Measurements from ENCODE around the gene CARD18. TPM values are rescaled to one million over a fixed set of nuclear protein-coding genes. Genes with fewer than 3 reads are reported as not detected.
"Not testable (repeated sequence)": the region's sequence is repeated elsewhere in the genome, so short reads cannot be mapped to it uniquely, and the experiment has no call there.

CARD18 gene
- total RNA-seq, 1 donor from 2014 or later = not detected

DNA sequence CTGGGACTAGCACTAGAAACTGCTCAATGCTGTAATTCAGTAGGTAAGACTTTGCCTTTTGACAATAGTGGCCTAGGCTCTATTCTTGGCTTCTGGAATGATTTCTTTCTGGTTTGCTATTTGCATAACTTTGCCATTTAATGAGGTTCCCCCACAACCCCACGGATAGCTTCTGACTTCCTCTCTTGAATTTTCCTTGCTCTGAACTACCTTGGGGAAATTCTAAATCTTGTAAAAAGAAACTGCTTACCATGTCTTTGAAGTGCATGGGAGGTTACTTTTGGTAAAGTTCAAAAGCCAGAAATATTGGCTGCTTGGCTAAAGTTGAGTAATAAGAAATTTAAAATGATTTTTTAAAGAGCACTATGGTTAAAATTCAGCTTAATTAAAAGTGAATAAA, 35.3 kb downstream of the CARD18 start:
- no peak overlapping the region for H3K9ac ChIP-seq
- Mint-ChIP-seq H3K4me3 (no peak overlapping the region), H3K4me1 (no peaks in the 10 kb centered on the region), H3K36me3 (no peaks in the 10 kb centered on the region), H3K27ac (no peak overlapping the region), H3K27me3 (ENCODE audit: insufficient read depth, low read depth) (peaks cover 2% of the 10 kb centered on the region), H3K9me3 (no peaks in the 10 kb centered on the region)
- no peaks in the 10 kb centered on the region for H3K4me1 ChIP-seq
- no peaks in the 10 kb centered on the region for H3K36me3 ChIP-seq
- no peaks in the 10 kb centered on the region for H3K9me3 ChIP-seq (ENCODE audit: low read depth)
- H2AFZ ChIP-seq (replicated peaks) = no peak overlapping the region
- DNase-seq (ENCODE audit: low spot score) = no peak
- no peaks in the 10 kb centered on the region for H3K27me3 ChIP-seq
- H3K27ac ChIP-seq = no peak overlapping the region
- no peak overlapping the region for H3K4me2 ChIP-seq
- H4K20me1 ChIP-seq (ENCODE audit: low read depth) = no peaks in the 10 kb centered on the region
- no peaks in the 10 kb centered on the region for H3F3A ChIP-seq (ENCODE audit: low read depth)
- TF ChIP-seq, protein P1, sequence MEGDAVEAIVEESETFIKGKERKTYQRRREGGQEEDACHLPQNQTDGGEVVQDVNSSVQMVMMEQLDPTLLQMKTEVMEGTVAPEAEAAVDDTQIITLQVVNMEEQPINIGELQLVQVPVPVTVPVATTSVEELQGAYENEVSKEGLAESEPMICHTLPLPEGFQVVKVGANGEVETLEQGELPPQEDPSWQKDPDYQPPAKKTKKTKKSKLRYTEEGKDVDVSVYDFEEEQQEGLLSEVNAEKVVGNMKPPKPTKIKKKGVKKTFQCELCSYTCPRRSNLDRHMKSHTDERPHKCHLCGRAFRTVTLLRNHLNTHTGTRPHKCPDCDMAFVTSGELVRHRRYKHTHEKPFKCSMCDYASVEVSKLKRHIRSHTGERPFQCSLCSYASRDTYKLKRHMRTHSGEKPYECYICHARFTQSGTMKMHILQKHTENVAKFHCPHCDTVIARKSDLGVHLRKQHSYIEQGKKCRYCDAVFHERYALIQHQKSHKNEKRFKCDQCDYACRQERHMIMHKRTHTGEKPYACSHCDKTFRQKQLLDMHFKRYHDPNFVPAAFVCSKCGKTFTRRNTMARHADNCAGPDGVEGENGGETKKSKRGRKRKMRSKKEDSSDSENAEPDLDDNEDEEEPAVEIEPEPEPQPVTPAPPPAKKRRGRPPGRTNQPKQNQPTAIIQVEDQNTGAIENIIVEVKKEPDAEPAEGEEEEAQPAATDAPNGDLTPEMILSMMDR (IDR thresholded peaks at IDR 0.05) = no peak
- TF ChIP-seq EZH2phosphoT487 (IDR thresholded peaks at IDR 0.05) (no peak), EZH2 (IDR thresholded peaks at IDR 0.05) (no peak)
- H3K79me2 ChIP-seq (ENCODE audit: low read depth) = no peaks in the 10 kb centered on the region
- no peak overlapping the region for H3K4me3 ChIP-seq

- H3K9me3 Mint-ChIP-seq = no peaks in the 10 kb centered on the region
- TF ChIP-seq EZH2phosphoT487 (IDR thresholded peaks at IDR 0.05) = no peak
- TF ChIP-seq, protein P1 (IDR thresholded peaks at IDR 0.05) = no peak
- TF ChIP-seq EZH2 (IDR thresholded peaks at IDR 0.05) = no peak
- no peaks in the 10 kb centered on the region for H3F3A ChIP-seq (ENCODE audit: low read depth)
Measured at GRCh38 chr11:105103336-105103735, 36.2 kb downstream of the CARD18 start.

DNA sequence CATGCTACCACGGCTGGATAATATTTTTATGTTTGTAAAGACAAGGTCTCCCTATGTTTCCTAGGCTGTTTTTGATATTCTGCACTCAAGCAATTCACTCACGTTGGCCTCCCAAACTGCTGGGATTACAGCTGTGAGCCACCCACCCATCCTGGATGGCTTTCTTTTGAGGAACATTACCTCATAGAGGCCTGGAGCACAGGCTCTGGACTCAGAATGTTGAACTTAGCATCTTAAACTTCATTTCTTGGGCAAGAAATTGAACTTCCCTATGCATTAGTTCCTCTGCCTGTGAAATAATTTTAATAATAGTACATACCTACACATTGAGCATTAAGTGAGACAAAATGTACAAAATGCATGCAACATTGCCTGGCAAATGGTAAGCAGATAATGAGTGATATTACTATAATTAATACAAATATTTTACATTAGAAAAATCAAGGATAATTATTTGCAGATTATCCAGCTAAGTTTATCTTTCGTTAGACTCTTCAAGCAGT, 37.4 kb downstream of the CARD18 start:
- not testable (repeated sequence) for H3K36me3 Mint-ChIP-seq; H3F3A ChIP-seq (ENCODE audit: low read depth); H3K9me3 ChIP-seq (ENCODE audit: low read depth); H3K27ac ChIP-seq; H2AFZ ChIP-seq (replicated peaks); H3K4me1 ChIP-seq; H4K20me1 ChIP-seq (ENCODE audit: low read depth); H3K4me3 ChIP-seq; H3K4me2 ChIP-seq; DNase-seq (ENCODE audit: low spot score); H3K27me3 ChIP-seq; H3K9me3 Mint-ChIP-seq; H3K9ac ChIP-seq; H3K27me3 Mint-ChIP-seq (ENCODE audit: insufficient read depth, low read depth); H3K4me1 Mint-ChIP-seq; H3K27ac Mint-ChIP-seq; H3K79me2 ChIP-seq (ENCODE audit: low read depth); H3K4me3 Mint-ChIP-seq; H3K36me3 ChIP-seq

More at GRCh38 chr11:105103336-105103735, 36.2 kb downstream of the CARD18 start:
- Histone ChIP-seq H3K4me2 (no peak overlapping the region), H3K27me3 (no peaks in the 10 kb centered on the region), H4K20me1 (ENCODE audit: low read depth) (no peaks in the 10 kb centered on the region), H3K4me1 (no peaks in the 10 kb centered on the region), H3K79me2 (ENCODE audit: low read depth) (no peaks in the 10 kb centered on the region), H2AFZ (replicated peaks) (no peak overlapping the region), H3K27ac (no peak overlapping the region), H3K4me3 (no peak overlapping the region), H3K9ac (no peak overlapping the region), H3K9me3 (ENCODE audit: low read depth) (no peaks in the 10 kb centered on the region), H3K36me3 (no peaks in the 10 kb centered on the region)
- no peak overlapping the region for H3K4me3 Mint-ChIP-seq
- peaks cover 2% of the 10 kb centered on the region for H3K27me3 Mint-ChIP-seq (ENCODE audit: insufficient read depth, low read depth)
- no peak for DNase-seq (ENCODE audit: low spot score)
- no peaks in the 10 kb centered on the region for H3K36me3 Mint-ChIP-seq
- no peaks in the 10 kb centered on the region for H3K4me1 Mint-ChIP-seq
- no peak overlapping the region for H3K27ac Mint-ChIP-seq

DNA sequence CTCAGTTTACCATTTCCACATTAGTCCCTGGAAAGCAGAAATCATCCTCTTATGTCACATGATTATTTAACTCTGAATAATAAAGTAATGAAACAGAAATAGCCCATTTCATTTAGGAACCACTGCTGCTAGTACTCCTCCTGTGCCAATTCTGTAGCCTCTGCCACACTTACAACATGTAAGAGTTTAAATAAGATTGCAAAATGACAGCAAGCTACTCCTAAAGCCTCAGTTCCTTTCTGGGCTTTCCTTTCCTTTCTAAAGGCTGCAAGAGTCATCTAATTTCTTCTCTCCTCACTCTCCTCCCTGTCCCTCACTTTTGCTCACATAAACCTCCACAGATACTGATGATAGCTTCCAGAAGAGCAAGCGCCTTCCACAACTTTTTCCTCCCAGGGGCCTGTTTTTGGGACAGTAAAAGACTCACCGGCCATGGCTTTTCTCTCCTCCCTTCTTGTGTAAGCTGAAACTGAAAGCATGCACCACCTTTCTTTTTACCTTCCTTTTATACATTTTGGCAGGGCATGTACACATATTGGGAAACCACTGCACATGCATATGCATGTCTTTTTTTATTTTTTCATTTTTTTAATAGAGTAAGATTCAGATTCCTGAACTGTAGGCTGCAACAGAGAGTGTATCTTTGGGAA, 38.5 kb downstream of the CARD18 start:
- TF ChIP-seq EZH2phosphoT487 (IDR thresholded peaks at IDR 0.05) = no peak
- TF ChIP-seq, protein P1 (IDR thresholded peaks at IDR 0.05) = no peak
- no peak for TF ChIP-seq EZH2 (IDR thresholded peaks at IDR 0.05)
- Mint-ChIP-seq H3K27ac (no peak overlapping the region), H3K4me1 (no peaks in the 10 kb centered on the region), H3K36me3 (no peaks in the 10 kb centered on the region), H3K27me3 (ENCODE audit: insufficient read depth, low read depth) (peaks cover 2% of the 10 kb centered on the region), H3K4me3 (no peak overlapping the region), H3K9me3 (no peaks in the 10 kb centered on the region)
- H3K27me3 ChIP-seq = no peaks in the 10 kb centered on the region
- no peaks in the 10 kb centered on the region for H4K20me1 ChIP-seq (ENCODE audit: low read depth)
- H3K9me3 ChIP-seq (ENCODE audit: low read depth) = no peaks in the 10 kb centered on the region
- no peaks in the 10 kb centered on the region for H3K79me2 ChIP-seq (ENCODE audit: low read depth)
- no peak overlapping the region for H3K4me2 ChIP-seq
- H3K4me3 ChIP-seq = no peak overlapping the region
- H2AFZ ChIP-seq (replicated peaks) = no peak overlapping the region
- H3F3A ChIP-seq (ENCODE audit: low read depth) = no peaks in the 10 kb centered on the region
- DNase-seq (ENCODE audit: low spot score) = no peak
- peaks cover 2% of the 10 kb centered on the region for H3K36me3 ChIP-seq
- no peak overlapping the region for H3K27ac ChIP-seq
- no peaks in the 10 kb centered on the region for H3K4me1 ChIP-seq
- no peak overlapping the region for H3K9ac ChIP-seq
